GM21576 (cell line): ENCODE measurements around the gene HBS1L.

Experiments
- ATAC-seq: cut with Tn5 transposase; IDR thresholded peaks from one replicate; pipeline ENCODE4 v1.9.1; 2021; ENCODE audit warnings: mild to moderate bottlenecking, moderate library complexity; ENCODE audit not compliant: unreplicated experiment

HBS1L gene

DNA sequence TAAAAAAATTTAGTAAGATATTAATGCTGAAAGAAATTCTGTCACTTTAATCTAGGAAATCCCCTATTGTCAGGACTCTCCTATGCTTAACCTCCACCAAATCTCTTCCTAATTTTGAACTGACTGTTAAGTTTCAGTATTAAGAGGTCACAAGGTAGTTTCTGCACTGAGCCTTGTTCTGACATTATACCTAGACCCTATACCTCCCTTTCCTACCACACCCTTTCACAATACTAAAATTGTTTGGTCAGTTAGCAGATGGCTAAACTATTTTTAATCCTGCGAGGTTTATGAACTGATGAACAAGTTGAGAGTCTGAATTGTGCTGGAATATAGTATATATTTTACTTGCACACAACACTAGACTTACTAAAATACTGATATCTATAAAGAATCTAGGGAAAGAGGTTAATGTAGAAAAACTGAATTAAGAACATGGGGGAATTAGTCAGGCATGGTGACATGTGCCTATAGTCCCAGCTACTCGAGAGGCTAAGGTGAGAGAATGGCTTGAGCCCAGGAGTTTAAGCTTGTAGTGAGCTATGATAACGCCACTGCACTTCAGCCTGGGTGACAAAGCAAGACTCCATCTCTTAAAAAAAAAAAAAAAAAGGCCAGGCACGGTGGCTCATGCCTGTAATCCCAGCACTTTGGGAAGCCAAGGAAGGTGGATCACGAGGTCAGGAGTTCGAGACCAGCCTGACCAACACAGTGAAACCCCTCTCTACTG, 51.5 kb downstream of the HBS1L start:
- ATAC-seq, result peak; percentile 94

DNA sequence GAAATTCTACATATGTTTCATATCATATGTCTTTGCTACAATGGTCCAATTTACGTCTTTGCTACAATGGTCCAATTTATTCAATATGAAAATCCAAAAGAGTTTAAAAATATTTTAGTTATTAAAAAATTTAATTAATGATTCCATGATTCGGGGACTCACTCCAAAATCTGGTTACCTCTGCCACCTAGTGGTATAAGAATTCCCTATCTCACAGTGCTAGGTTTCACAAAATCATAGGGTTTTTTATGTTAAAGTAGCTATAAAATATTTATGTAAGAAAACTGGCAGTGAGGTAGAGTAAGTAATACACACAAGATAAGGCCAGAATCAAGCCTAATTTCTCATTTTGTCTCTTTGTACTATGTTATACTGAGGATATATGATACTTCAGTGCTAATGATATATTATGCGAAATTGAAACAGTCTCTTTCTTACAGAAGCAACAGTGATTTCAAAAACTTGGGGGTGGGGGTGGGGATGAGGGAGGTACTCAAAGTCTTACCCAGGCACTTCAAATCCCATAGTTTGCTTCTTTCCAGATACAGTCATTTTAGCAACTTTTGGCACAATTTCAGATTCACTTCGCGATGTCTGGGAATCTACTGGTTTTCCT, 52.3 kb downstream of the HBS1L start:
- ATAC-seq, result no peak

DNA sequence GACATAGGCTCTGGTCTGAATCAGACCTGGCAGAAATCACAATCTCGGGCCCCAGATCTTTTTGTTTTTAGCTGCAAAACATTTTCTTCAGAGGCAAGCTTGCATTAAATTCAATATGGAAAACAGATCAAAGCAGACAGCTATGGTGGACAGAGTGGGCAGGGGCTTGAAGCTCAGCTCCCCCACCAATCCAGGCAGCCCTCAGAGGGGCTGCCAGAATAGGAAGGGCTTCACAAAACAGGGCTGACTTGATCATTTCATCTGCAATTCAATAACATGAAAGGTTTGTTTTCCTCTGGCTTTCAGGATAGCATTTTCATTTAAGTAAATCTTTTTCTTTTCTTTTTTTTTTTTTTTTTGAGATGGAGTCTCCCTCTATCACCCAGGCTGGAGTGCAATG, 55.5 kb downstream of the HBS1L start:
- no peak for ATAC-seq

DNA sequence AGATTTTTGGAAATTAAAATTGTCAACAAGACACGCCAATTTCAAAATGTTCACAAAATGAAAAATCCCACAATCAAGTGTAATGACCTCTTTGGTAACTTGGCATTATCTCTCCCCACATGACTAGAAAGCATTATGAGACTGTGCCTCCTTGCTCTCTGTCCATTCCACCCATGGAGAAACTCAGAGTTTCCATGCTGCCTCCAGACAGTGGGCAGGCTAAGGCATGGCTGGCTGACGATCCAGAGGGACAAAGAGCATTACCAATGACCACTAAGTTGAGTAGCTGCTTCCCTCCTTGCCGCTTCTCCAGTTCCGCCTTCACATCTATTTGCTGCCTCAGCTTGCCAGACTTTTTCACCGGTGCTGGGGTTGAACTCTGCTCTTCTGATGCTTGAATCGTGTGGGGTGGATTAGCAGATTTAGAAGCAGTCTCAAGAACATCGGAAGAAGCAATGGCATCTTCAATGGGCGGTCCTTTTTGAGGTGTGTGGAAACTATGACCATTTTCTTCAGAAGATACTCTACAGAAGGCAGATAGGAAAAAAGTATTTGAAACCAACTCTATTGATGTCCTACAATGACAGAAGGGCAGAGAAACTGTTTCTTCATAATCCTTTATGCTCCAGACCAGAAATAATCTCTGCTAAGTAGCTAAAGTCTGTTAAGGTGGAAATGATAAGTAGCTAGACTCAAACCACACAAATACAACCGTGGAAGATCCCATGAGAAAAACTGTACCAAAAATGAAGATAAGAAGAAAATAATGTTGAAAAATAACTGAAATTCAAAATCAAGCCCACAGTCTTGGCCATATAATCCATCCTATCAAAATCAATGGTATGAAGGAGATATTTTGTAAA, 57.3 kb downstream of the HBS1L start:
- ATAC-seq, result no peak

DNA sequence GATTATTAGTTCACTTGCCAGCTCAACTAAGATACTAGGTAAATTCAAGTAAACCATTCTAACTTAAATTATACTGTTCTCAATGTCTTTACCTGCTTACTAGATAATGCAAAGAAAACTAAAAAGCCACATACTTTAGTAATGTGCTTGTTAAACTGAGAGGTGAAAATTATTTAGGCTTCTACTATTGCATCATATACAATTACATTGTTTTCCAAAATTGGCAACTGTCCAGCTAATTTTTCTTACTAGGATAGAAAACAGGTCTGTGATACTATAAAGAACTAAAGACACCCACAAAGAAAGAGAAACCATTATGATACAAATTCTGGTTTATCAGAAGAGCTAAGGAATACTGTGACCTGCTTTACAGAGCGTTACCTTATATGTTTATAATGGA, 59.1 kb downstream of the HBS1L start:
- no peak for ATAC-seq

DNA sequence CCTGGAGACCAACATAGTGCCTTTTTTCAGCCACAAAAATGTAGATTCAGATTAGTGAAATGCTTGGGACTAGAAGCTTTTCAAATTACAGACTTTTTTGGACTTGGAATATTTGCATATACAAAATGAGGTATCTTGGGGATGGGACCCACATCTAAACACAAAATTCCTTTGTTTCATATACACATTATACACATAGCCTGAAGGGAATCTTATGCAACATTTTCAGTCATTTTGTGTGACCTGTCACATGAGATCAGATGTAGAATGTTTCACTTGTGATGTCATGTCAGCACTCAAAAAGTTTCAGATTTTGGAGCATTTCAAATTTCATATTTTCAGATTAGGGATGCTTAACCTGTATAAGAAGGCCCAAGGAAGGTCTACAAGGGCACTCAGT, 60.2 kb downstream of the HBS1L start:
- no peak for ATAC-seq

DNA sequence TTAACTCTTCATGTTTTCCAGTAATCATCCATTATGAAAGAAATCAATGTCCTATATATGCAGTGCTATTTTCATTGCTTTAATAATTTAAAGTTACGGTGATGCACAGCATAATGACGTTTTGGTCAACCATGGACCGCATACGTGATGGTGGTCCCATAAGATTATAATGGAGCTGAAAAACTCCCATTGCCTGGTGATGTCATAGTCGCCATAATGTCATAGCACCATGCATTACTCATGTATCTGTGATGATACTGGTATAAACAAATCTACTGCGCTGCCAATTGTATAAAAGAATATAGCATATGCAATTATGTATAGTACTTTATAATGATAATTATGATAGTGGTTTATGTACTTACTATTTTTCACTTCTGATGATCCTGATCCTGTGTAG, 62.5 kb downstream of the HBS1L start:
- no peak for ATAC-seq

DNA sequence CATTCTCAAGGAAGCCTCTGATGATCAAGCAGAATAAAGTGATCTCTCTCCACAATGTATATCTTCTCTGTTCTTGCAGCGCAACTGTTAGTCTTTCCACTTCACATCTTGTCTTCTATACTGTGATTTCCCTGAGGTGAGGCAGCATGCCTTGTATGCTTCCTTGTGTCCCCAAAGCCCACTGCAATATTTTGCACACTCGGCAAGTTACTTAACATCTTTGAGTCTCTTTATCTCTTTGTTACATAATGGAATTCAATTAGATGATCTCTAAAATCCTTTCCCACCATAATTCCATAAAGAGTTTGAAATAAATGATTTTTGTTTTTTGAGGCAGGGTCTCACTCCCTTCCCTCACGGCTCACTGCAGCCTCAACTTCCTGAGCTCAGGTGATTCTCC, 64.4 kb downstream of the HBS1L start:
- ATAC-seq, result no peak

DNA sequence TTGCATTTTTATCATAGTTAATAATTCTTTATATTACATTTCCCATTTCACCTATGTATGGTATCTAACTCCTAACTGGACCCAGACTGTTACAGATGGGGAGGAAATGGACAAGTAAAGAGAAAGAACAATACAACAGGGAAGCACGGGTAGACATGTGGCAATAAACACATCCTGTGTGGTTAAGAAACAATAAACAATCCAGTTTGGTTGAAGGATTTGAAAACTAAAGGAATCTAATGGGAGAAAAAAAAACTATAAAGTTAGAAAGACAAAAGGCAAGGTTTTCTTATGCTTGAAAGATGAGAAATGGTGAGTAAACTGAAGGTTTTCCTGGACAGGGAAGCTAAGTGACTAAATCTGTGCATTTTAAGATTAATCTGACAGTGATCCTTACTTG, 69.8 kb downstream of the HBS1L start:
- ATAC-seq, result no peak

DNA sequence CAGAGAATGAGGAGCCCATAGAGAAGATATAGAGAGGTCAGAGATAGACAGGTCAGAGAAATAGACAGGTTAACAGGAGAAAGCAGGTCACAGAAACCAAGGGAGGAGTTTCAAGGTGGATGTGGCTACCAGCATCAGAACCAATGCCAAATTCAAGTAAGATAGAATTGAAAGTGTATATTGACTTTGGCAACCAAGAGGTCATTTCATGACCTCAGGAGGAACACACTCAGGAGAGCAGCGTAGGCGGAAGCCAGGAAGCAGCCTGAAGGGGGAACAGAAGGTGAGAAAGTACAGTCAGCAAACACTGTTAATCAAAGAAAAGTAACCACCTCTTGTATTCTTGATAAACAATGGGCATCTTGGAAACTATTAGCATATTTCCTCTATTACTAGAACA, 70.8 kb downstream of the HBS1L start:
- ATAC-seq, result no peak

DNA sequence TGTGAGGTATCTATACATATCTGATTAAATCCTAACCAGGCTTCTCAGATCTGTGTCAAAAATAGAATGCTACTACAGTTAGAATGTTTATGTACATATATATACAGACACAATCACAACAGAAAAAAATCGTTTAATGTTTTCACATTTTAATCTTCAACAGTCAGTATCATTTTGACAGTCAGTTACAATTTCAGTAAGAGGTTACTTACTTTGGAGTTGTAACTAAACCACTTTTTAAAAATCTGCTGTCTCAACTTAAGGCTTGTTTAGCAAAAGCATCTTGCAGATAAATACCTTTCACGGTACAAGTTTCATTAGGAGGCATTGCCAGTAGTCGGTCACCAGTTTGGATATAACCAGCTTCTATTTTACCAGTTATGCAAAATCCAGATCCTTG, 72.5 kb downstream of the HBS1L start:
- ATAC-seq, result no peak

DNA sequence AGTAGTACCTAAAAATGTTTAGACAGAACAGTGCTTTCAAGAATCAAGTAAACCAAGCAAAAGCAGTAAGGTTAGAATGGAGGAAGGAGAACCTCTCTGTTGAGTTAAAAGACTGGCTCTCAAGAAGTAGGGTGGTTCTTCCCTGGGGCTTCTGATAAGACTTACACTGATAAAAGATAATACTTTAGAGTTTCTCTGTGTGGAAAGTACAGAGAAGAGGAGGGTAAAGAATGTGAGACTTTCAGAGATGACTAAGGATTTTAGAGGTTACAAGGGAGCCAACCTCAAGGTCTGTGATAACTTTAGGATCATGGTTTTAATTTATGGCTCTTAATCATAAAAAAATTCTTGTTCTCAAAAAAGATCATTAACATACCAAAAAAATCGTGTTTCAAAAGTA, 73.8 kb downstream of the HBS1L start:
- ATAC-seq, result no peak

DNA sequence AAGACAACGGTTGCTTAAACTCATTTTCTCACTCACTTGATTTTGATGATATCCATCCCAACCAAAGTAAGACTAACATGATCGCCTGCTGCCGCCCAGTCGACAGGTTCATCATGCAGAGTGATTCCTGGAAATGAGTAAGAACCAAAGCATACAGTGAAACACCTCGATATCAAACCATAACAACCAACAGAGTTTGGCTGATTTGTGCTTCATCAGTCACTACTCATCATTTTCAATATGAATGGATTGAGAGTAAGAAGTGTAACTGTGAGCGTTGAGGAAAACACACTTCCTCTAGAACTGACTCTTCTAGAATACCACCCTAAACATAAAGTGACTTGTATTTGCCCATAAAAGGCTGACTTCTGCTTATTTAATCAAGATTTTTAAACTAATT, 75.5 kb downstream of the HBS1L start:
- ATAC-seq, result peak; percentile 73

DNA sequence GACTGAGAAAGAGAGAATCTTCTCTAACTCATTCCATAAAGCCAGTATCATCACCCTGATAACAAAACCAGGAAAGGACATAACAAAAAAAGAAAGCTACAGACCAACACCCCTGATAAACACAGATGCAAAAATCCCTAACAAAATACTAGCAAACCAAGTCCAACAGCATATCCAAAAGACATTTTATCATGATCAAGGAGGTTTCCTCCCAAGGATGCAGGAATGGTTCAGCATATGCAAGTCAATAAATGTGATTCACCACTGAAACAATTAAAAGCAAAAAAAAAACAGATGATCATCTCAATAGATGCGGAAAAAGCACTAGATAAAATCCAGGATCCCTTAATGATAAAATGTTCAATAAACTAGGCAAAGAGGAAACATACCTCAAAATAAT, 80.3 kb downstream of the HBS1L start:
- no peak for ATAC-seq

DNA sequence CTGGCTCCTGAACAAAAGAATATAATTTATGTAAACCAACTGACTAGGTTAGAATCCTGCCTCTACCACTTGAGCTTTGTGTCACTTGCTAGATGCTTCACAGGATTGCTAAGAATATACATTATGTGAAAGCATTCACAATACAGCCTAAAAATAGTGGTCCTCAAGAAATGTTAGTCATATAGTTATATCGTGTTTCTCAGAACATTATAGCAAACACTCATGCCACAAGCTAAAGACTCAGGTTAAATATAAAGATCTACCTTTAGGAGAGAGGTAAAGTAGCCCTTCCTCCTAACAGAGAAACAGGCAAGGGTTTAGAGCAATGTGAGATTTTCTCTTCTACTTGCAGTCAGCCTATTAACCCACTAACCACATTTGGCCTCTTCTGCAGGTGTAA, 86.9 kb downstream of the HBS1L start:
- ATAC-seq, result no peak

DNA sequence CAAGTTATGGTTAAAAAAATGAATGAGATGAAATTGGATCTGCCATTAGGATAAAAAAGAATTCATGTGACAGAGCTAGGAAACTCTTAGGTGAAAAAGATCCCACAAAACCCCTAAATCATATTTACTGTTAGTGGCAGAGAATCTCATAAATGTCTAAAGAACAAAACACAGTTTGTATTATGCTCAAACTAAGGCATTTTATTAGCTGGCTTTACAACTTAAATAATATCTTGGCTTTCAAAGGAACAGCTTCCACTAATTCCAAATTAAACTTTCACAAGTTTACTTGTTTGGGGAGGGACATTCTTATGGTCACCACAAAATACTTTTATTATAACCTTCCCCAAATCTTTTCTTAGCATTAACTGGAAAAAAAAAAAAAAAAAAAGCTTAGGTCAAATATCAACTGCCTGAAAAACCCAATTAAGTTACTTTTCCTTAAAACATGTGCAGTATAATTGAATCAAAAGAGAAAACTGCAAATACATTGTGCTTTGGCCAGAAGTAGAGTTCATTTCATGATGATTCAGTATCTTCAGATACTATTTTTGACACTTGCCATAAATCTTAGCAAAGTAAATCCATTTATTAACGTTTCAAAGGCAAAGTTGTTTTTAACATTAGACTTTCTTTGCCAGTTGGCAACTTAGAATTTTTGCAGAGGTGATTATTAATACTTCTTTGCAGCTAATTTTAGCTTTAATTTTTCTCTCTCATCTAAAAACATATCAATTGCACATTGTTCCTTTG, 90.0 kb downstream of the HBS1L start:
- no peak for ATAC-seq

DNA sequence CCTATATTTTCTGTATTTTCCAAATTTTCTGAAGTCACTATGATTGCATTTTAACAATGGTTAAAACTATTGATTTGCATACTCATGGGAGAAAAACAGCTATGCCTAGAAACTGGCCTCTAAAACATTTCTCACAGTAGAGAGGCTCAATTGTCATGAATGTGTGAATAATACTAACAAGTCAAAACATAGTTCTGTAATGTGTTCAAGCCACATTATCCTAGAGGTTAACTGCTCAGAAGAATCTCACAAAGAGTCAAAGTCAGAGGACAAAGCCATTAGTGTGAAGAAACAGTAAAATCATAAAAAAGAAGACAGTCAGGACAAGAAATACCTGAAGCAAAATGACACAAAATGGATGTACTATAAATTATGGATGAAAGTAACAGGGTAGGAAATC, 92.2 kb downstream of the HBS1L start:
- ATAC-seq, result no peak

DNA sequence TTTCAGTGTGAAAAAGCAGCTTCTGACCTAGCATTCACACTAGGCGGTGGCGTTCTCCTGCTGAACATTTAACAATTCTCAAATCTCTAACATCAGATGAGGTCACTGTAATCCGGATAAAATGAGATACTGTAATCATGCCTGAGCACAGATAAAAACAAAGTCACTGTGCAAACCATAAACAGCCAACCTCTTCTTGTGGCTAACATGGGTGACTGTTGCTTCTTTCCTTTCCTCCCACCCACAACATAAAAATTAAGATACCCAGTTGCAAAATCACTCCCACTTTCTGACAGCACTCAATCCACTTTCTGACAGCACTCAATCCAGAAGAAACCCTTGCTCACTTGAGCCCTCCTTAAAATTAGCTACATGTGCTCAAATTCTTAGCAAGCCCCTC, 93.3 kb downstream of the HBS1L start:
- ATAC-seq, result no peak

DNA sequence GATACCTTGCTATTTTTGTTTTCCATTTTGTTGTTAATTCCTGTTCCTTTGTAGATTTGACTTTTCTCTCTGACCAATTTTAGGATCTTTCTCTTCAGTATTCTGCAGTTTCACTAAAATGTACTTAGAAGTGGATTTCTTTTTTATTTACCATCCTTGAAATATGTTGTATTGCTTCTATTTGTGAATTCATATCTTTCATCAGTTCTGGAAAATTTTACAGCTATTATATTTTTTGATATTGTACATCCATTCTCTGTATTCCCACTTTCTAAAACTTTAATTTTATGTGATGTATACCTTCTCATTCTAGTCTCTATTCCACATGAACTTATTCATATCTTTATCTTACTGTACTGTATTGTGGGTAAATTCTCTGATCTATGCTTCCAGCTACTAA, 95.0 kb downstream of the HBS1L start:
- ATAC-seq, result no peak

DNA sequence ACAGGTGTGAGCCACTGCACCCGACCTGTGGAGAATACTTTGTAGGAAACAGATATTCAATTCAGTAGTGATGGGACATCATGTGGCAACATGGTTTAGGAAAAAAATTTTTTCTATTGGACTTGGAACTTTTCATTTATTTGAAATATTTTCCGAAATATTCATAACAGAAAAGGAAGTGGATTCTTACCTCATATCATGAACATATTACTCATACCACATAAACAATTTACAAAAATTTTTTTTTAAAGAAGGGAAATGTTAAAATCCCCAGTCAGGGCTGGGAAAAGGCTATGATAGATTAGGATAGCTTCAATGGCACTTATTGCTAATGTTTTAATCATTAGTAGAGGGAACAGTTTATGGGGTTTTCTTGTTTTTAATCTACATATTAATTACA, 97.9 kb downstream of the HBS1L start:
- no peak for ATAC-seq

DNA sequence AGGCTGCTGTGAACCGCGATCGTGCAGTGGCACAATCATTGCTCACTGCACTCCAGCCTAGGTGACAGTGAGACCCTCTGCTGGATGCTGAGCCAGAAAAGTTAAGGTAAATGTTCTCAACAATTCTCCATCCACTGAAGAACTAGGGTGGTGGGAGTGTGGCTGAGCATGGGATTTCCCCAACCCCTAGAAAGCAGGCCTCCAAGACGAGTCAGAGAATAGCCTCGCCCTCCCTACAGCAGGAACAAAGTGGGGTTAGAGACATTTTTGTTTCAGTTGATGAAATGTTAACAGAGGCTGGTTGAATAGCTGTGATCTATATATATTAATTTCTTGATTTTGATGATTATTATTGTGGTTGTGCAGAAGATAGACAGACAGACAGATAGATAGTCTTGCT, 98.6 kb downstream of the HBS1L start:
- ATAC-seq, result no peak
